ENCODE results near the gene MSX1.

DNA sequence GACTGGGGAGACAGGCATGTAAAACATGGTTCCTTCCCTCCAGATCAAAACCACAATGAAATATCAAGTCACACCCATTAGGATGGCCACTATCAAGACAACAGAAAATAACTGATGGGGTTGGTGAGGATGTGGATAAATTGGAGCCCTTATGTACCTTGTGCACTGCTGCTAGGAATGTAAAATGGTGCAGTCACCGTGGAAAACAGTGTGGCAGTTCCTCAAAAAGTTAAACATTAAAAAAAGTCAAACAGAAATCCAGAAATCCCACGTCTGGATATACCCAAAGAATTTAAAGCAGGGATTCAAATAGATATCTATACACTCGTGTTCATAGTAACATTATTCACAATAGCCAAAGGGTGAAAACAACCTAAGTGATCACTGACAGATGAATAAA lies 35.2 kb upstream of the MSX1 start:
- TF ChIP-seq, protein P1, sequence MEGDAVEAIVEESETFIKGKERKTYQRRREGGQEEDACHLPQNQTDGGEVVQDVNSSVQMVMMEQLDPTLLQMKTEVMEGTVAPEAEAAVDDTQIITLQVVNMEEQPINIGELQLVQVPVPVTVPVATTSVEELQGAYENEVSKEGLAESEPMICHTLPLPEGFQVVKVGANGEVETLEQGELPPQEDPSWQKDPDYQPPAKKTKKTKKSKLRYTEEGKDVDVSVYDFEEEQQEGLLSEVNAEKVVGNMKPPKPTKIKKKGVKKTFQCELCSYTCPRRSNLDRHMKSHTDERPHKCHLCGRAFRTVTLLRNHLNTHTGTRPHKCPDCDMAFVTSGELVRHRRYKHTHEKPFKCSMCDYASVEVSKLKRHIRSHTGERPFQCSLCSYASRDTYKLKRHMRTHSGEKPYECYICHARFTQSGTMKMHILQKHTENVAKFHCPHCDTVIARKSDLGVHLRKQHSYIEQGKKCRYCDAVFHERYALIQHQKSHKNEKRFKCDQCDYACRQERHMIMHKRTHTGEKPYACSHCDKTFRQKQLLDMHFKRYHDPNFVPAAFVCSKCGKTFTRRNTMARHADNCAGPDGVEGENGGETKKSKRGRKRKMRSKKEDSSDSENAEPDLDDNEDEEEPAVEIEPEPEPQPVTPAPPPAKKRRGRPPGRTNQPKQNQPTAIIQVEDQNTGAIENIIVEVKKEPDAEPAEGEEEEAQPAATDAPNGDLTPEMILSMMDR (optimal IDR thresholded peaks at IDR 0.05 in 1 of 3, IDR thresholded peaks at IDR 0.05 in 1 of 3, conservative IDR thresholded peaks at IDR 0.05 in 1 of 3; ENCODE audit: extremely low read depth in 1 of 3, insufficient read depth in 2 of 3, low read length in 3 of 3), result no peak
- no peak for TF ChIP-seq EZH2 (IDR thresholded peaks at IDR 0.05; ENCODE audit: low read length)
